GM12873 (cell line): ENCODE results near the gene RXFP4.

ENCODE experiments used
- CTCF ChIP-seq: IDR thresholded peaks from 2 replicates; pipeline ENCODE4 v1.5.1; 2012; ENCODE audit warnings: low read depth, mild to moderate bottlenecking, moderate library complexity, low read length, control low read depth; ENCODE audit not compliant: insufficient read depth; ENCODE audit errors: missing control alignments

The RXFP4 gene

GRCh38 chr1:155934097-155934935 is 7.1 kb upstream of the RXFP4 start, which contains the start of gene KHDC4:
Gene KHDC4 (minus strand): TSS chr1:155934413. CDS start chr1:155934373, 40 bp downstream.
- TF ChIP-seq CTCF, result peak; percentile 25

- TF ChIP-seq CTCF, result no peak
These were observed 6.4 kb upstream of the RXFP4 start for GRCh38 chr1:155934936-155935590.

GRCh38 chr1:155938220-155938627 is 3.2 kb upstream of the RXFP4 start:
- TF ChIP-seq CTCF, result peak; percentile 72

- TF ChIP-seq CTCF, result no peak
These were observed 901 bp upstream of the RXFP4 start for GRCh38 chr1:155940482-155940992.

GRCh38 chr1:155941845-155942531 is 550 bp downstream of the RXFP4 start:
- TF ChIP-seq CTCF, result no peak

- TF ChIP-seq CTCF, result no peak
These were observed 1.2 kb downstream of the RXFP4 start for GRCh38 chr1:155942578-155943141.

GRCh38 chr1:155944444-155944799 is 3.0 kb downstream of the RXFP4 start:
- TF ChIP-seq CTCF, result no peak
